Thymus (tissue), 11 donors: ENCODE results near the gene B3GNT3. TPM values are rescaled to one million over a fixed set of nuclear protein-coding genes. Genes with fewer than 3 reads are reported as not detected.

Experiments used
- DNase-seq, 9 donors: peaks; one replicate each; pipeline ENCODE4 v3.0.0-alpha.2; 2013; ENCODE audit warnings: low spot score in 9 of 9, low read depth in 6 of 9, missing footprints in 1 of 9
- H3K27ac ChIP-seq, 2 donors: one replicate each; pipeline ENCODE4 v1.5.1; 2013; ENCODE audit warnings: control low read depth in 1 of 2, low read depth in 1 of 2, low read length in 1 of 2, mild to moderate bottlenecking in 1 of 2, moderate library complexity in 1 of 2
- H3K27me3 ChIP-seq, 2 donors: one replicate each; pipeline ENCODE4 v1.5.1; 2013; ENCODE audit warnings: low read length in 1 of 2; ENCODE audit not compliant: control insufficient read depth in 2 of 2, insufficient read depth in 1 of 2
- H3K36me3 ChIP-seq, 2 donors: one replicate each; pipeline ENCODE4 v1.5.1; 2013; ENCODE audit warnings: low read length in 1 of 2, mild to moderate bottlenecking in 1 of 2, moderate library complexity in 1 of 2; ENCODE audit not compliant: control insufficient read depth in 2 of 2, insufficient read depth in 2 of 2
- H3K4me1 ChIP-seq, 2 donors: one replicate each; pipeline ENCODE4 v1.5.1; 2013; ENCODE audit warnings: low read length in 2 of 2; ENCODE audit not compliant: control insufficient read depth in 2 of 2, insufficient read depth in 2 of 2
- H3K4me3 ChIP-seq, 2 donors: one replicate each; pipeline ENCODE4 v1.5.1; 2013; ENCODE audit warnings: low read length in 2 of 2, control low read depth in 1 of 2, mild to moderate bottlenecking in 1 of 2
- H3K9me3 ChIP-seq, 2 donors: one replicate each; pipeline ENCODE4 v1.5.1; 2013; ENCODE audit warnings: low read length in 1 of 2, mild to moderate bottlenecking in 1 of 2; ENCODE audit not compliant: control insufficient read depth in 2 of 2, insufficient read depth in 1 of 2
- WGBS: extraction: QIAGEN DNeasy Blood & Tissue Kit; methylation state at CpG from one replicate; pipeline ENCODE4 v1.1.7; 2013; 5-methylcytosine and 5-hydroxymethylcytosine counted together
- polyA plus RNA-seq: library from polyadenylated mRNA; stranded (reverse); fragments of 200-250 nt; gene quantifications from one replicate; pipeline ENCODE4 v1.2.3, GENCODE V29; 2013
- total RNA-seq: library from RNA; stranded (reverse); fragments of 120-200 nt; gene quantifications from one replicate; pipeline ENCODE4 v1.2.4, GENCODE V29; 2013
- donor health status: healthy.

B3GNT3 gene
- total and polyA plus RNA-seq, 2 donors = 0.14 to 1.0 TPM

GRCh38 chr19:17860331-17860992 is 65.5 kb downstream of the B3GNT3 start:
- peaks cover 11 to 28% of the 10 kb centered on the region in 2 donors for H3K4me1 ChIP-seq
- peaks cover 37 to 43% of the 10 kb centered on the region in 2 donors for H3K36me3 ChIP-seq
- H3K9me3 ChIP-seq = no peaks in the 10 kb centered on the region
- peaks cover 0 to 4% of the 10 kb centered on the region in 2 donors for H3K27me3 ChIP-seq
- H3K27ac ChIP-seq = peak overlapping the region; percentile 42 to 67
- 4% methylated on average over 22 of the region's 22 CpGs for WGBS
- DNase-seq = no peak
- peak overlapping the region; percentile 95 to 97 for H3K4me3 ChIP-seq

GRCh38 chr19:17860993-17861360 is 66.0 kb downstream of the B3GNT3 start:
- H3K36me3 ChIP-seq = peaks cover 39 to 43% of the 10 kb centered on the region in 2 donors
- DNase-seq = no peak
- H3K4me3 ChIP-seq = peak overlapping the region; percentile 95 to 97
- peaks cover 0 to under 1% of the 10 kb centered on the region in 2 donors for H3K27me3 ChIP-seq
- 68% methylated on average over 7 of the region's 7 CpGs for WGBS
- H3K27ac ChIP-seq = no peak overlapping the region
- peaks cover 11 to 25% of the 10 kb centered on the region in 2 donors for H3K4me1 ChIP-seq
- no peaks in the 10 kb centered on the region for H3K9me3 ChIP-seq

GRCh38 chr19:17861542-17862402 is 66.8 kb downstream of the B3GNT3 start:
- Histone ChIP-seq H3K4me3 (peak overlapping the region in 1 of 2 donors; percentile 95), H3K9me3 (no peaks in the 10 kb centered on the region), H3K36me3 (peaks cover 40 to 43% of the 10 kb centered on the region in 2 donors), H3K4me1 (peaks cover 11 to 25% of the 10 kb centered on the region in 2 donors), H3K27me3 (no peaks in the 10 kb centered on the region), H3K27ac (no peak overlapping the region)
- WGBS = 93% methylated on average over 23 of the region's 23 CpGs
- DNase-seq = no peak

- 97% methylated on average over 31 of the region's 31 CpGs for WGBS
- H3K27ac ChIP-seq = peak overlapping the region in 1 of 2 donors; percentile 15
- no peak overlapping the region for H3K4me3 ChIP-seq
- H3K4me1 ChIP-seq = peaks cover 11 to 25% of the 10 kb centered on the region in 2 donors
- peaks cover 40 to 43% of the 10 kb centered on the region in 2 donors for H3K36me3 ChIP-seq
- H3K9me3 ChIP-seq = no peaks in the 10 kb centered on the region
- no peak for DNase-seq
- H3K27me3 ChIP-seq = peaks cover 0 to 7% of the 10 kb centered on the region in 2 donors
These were observed 68.0 kb downstream of the B3GNT3 start for GRCh38 chr19:17862711-17863519.

Other genes with a start within 250 kb of the B3GNT3 start
- 22.3 TPM for gene COLGALT1, start 239.5 kb upstream of the B3GNT3 start, total RNA-seq
- 69.5 TPM for gene COLGALT1, start 239.5 kb upstream of the B3GNT3 start, polyA plus RNA-seq
- gene UNC13A, start 106.8 kb upstream of the B3GNT3 start, total RNA-seq = 0.19 TPM
- gene UNC13A, start 106.8 kb upstream of the B3GNT3 start, polyA plus RNA-seq = 0.32 TPM
- 8.5 TPM for gene MAP1S, start 75.7 kb upstream of the B3GNT3 start, total RNA-seq
- 17.5 TPM for gene MAP1S, start 75.7 kb upstream of the B3GNT3 start, polyA plus RNA-seq
- gene FCHO1, start 43.7 kb upstream of the B3GNT3 start, total RNA-seq = 16.4 TPM
- 28.2 TPM for gene FCHO1, start 43.7 kb upstream of the B3GNT3 start, polyA plus RNA-seq
- gene INSL3, start 26.4 kb downstream of the B3GNT3 start, total RNA-seq = 0.33 TPM
- 2.1 TPM for gene INSL3, start 26.4 kb downstream of the B3GNT3 start, polyA plus RNA-seq
- 16.1 TPM for gene JAK3, start 52.8 kb downstream of the B3GNT3 start, total RNA-seq
- 50.4 TPM for gene JAK3, start 52.8 kb downstream of the B3GNT3 start, polyA plus RNA-seq
- gene RPL18A, start 64.8 kb downstream of the B3GNT3 start, total RNA-seq = 2,271 TPM
- 2,901 TPM for gene RPL18A, start 64.8 kb downstream of the B3GNT3 start, polyA plus RNA-seq
- gene SLC5A5, start 76.8 kb downstream of the B3GNT3 start, total RNA-seq = 0.09 TPM
- gene SLC5A5, start 76.8 kb downstream of the B3GNT3 start, polyA plus RNA-seq = 0.25 TPM
- 23.8 TPM for gene CCDC124, start 137.9 kb downstream of the B3GNT3 start, total RNA-seq
- gene CCDC124, start 137.9 kb downstream of the B3GNT3 start, polyA plus RNA-seq = 78.8 TPM
- gene KCNN1, start 172.0 kb downstream of the B3GNT3 start, total RNA-seq = 1.3 TPM
- 0.27 TPM for gene KCNN1, start 172.0 kb downstream of the B3GNT3 start, polyA plus RNA-seq
- gene ARRDC2, start 213.0 kb downstream of the B3GNT3 start, total RNA-seq = 17.8 TPM
- gene ARRDC2, start 213.0 kb downstream of the B3GNT3 start, polyA plus RNA-seq = 172 TPM